Glomerular visceral epithelial cell (primary cell): ENCODE results near the gene ATP8A2.
A peak's percentile ranks its signal among the peaks of the same experiment; 100 is the strongest.

Source experiments
- DNase-seq: peaks from one replicate; pipeline ENCODE4 v3.0.0-alpha.2; 2016; ENCODE audit errors: extremely low spot score

ATP8A2 gene

GRCh38 chr13:25882466-25883357 lies 510.9 kb downstream of the ATP8A2 start:
- no peak for DNase-seq

DNA sequence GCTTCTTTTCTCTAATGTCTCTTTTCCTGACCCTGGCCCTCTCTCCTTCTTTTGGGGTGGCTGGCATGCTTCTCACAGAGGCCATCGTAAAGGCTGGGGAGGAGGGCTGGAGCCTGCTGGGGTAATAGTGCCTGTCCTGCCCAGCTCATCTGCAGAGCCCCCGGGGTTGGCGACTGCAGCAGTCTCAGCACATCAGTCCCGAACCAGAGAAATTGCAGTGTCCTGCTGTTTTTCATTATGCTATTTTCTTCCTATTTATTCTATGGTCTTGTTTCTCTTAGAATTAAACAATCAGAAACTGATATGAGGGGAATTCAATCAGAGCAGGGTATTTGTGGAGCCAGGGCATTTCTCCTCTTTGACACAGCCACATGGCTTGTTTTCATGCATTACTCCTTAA lies 513.6 kb downstream of the ATP8A2 start:
- no peak for DNase-seq

- DNase-seq: peak; percentile 76
These were observed 514.9 kb downstream of the ATP8A2 start for GRCh38 chr13:25886438-25887214.

- no peak for DNase-seq
These were observed 516.3 kb downstream of the ATP8A2 start for GRCh38 chr13:25887962-25888655.

DNA sequence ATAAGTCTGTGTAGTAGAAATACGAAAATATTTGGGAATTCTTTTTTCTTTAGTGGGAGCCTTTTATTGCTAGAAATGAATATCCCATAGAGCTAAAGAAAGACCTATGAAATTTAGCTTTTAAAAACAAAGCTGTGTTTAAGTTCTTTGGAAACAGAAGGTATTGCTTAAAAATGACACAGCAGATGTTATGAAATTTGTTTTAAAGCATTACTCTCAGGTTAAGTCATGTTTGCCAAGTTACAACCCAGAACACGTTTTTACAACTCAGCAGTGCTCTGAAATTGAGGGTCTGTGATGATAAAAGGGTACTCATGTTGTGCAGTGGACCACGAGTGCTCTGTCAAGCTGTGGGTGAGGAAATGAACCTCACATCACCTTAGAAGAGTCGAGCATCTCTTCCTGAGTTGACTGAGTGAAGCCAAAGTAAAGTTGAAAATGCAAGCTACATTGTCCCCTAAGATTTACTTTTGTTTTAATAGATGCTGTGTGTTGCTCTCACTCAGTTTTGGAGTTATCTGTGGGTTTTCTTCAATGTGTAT lies 519.0 kb downstream of the ATP8A2 start:
- DNase-seq: no peak

DNA sequence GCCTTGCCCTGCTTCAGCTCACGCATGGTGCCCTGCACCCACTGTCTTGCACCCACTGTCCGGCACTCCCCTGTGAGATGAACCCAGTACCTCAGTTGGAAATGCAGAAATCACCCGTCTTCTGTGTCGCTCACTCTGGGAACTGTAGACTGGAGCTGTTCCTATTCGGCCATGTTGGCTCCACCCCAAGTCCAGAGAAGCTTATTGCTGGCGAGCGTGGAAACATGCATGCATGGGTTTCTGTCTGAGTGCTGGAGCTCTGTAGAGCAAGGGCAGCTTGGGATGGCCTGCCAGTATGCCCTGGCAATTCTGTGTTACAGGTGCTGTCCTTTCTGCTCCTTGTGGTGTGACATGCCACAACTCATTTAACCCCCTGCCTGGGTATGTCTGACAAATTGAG lies 527.2 kb downstream of the ATP8A2 start:
- DNase-seq: no peak

GRCh38 chr13:25899464-25899863 lies 527.7 kb downstream of the ATP8A2 start:
- DNase-seq: no peak

GRCh38 chr13:25899952-25900351 lies 528.2 kb downstream of the ATP8A2 start:
- no peak for DNase-seq

DNA sequence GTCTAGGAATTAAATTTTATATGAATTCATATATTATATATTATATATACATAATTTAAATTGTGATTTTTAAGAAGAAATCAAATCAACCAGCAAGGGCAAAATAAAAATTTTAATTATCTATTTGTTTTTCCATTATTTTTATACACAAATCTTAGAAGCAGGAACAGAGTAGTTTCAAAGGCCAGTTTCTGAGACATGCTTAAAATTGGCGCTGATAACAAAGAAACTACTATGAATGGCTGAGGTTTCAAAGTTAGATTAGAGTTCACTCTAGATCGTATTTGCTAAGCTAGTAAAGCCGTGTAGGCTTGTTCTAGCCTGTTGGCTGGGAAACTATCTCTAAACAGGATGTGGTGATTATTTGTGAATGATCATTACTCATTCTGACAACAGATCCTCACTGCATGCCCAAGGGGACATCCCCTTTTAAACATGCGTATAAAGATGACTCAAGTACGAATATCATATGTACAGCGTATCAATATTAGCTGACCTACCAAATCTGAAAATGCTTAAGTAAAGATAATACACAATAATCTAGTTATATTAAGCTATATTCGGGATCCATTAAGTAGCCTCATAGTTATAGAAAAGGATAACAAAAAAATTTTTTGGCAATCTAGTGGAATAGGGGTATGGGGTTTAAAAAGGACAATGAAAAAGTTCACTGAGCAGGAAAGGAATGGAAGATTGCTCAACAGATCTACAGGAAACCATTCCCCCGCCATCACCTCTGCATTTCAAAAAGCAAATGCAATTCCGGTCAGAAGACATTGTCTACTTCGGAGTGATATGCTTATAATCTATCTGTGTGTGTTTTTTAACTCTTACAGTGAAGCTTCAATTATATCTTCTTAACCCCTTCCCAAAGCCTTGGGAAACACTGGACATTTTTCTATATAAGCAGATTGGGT lies 529.9 kb downstream of the ATP8A2 start:
- peak; percentile 66 for DNase-seq

GRCh38 chr13:25902455-25902854 lies 530.7 kb downstream of the ATP8A2 start:
- DNase-seq: no peak

DNA sequence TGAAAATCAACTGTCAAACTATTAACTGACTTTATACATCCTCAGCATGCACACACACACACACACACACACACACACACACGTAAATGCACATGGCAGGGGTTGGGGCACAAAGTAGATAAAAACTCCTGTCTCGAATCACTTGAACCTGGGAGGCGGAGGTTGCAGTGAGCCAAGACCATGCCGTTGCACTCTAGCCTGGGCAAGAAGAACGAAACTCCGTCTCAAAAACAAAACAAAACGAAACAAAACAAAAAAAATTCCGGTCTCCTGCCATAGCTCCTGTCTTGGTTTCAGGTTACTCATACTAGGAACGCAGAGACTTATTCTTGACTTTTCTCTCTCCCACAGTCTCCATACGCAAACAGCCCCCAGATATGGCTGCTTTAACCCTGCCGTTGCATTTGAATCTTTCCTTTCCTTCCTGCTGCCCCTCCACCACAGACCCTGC lies 531.1 kb downstream of the ATP8A2 start:
- no peak for DNase-seq

GRCh38 chr13:25904830-25905229 lies 533.1 kb downstream of the ATP8A2 start:
- DNase-seq: no peak

- DNase-seq: no peak
These were observed 533.8 kb downstream of the ATP8A2 start for GRCh38 chr13:25905611-25906010.

DNA sequence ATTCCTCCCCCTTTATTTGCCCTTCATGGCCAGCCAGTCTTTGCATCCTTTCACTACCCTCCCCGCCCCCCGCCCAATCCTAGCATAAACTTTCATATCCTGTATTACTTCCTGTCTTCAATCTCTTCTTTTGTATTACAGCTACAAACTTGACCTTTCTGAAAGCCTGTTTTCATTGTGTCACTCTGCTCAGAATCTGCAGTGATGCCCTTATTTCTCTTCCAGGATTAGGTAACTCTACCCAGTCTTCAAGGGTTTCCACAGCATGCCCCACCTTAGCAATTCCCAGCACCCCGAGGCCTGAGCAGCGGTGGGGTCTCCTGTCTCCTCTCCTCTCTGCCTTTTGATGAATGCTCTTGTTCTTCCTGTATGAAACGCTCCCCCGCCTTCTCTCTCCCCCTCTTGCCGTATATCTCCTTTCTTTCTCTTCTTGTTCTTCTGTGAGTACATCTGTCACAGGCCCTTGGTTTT lies 534.5 kb downstream of the ATP8A2 start:
- DNase-seq: no peak

DNA sequence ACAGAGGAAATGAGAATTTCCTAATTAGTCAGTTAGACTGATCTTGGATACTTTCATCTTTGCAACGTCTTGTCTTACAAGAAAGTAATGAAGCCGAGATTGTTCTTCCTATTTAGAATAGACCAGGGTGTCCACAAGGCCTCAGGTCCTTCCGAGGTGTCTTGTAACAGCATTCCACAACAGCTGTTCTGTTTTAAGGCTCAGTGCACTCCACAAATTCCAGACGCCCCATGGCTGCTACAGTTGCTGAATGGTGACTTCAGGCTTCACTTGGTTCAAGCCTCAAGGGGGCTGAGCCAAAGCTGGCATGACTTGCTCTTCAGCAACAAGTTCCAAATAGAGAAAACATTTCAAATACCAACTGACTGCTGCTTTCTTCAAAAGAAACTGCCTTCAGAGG lies 536.6 kb downstream of the ATP8A2 start:
- DNase-seq: peak; percentile 39

DNA sequence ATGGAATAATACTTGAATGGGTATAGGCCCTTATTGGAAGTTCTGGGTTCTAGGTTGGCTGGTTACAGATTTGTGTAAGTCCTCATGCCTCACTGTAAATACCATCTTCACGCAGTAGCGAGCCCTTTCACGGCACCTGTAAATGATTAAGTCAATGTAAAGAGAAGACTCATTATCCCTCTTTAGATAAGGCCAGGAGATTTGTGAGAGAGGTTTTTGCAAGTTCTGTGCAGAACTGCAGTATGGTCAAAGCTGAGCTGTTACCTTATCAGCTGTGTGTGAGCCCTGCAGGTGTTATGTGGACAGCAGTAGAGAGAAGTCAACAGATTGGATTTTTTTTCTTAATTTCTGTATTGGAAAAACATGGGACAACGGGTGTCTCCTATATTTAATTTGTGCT lies 538.5 kb downstream of the ATP8A2 start:
- no peak for DNase-seq

- no peak for DNase-seq
These were observed 539.2 kb downstream of the ATP8A2 start for GRCh38 chr13:25910991-25911419.

- no peak for DNase-seq
These were observed 541.2 kb downstream of the ATP8A2 start for GRCh38 chr13:25912961-25913360.

- DNase-seq: no peak
These were observed 544.2 kb downstream of the ATP8A2 start for GRCh38 chr13:25915840-25916518.

- DNase-seq: no peak
These were observed 548.5 kb downstream of the ATP8A2 start for GRCh38 chr13:25920277-25920676.
